OCI-M1 (cell line): ENCODE data around the gene COX20.

Source experiments
- DNase-seq: peaks from one replicate; lab custom pipeline; 2025; lab: John Stamatoyannopoulos, UW

Gene COX20

GRCh38 chr1:244874974-244875579, 39.6 kb downstream of the COX20 start:
- DNase-seq: no peak

GRCh38 chr1:244876228-244876910, 40.9 kb downstream of the COX20 start:
- no peak for DNase-seq

- no peak for DNase-seq
Observed at GRCh38 chr1:244878681-244879080, 43.2 kb downstream of the COX20 start.

- no peak for DNase-seq
Observed at GRCh38 chr1:244881552-244882280, 46.3 kb downstream of the COX20 start.

GRCh38 chr1:244887281-244887680, 51.8 kb downstream of the COX20 start:
- no peak for DNase-seq

- no peak for DNase-seq
Observed at GRCh38 chr1:244893836-244894235, 58.4 kb downstream of the COX20 start.
